ENCODE data around the gene DDAH1. TPM values are rescaled to one million over a fixed set of nuclear protein-coding genes. Genes with fewer than 3 reads are reported as not detected.

Gene DDAH1
- total and polyA plus RNA-seq, 9 donors = 3.3 to 32.3 (median 11.7) TPM

DNA sequence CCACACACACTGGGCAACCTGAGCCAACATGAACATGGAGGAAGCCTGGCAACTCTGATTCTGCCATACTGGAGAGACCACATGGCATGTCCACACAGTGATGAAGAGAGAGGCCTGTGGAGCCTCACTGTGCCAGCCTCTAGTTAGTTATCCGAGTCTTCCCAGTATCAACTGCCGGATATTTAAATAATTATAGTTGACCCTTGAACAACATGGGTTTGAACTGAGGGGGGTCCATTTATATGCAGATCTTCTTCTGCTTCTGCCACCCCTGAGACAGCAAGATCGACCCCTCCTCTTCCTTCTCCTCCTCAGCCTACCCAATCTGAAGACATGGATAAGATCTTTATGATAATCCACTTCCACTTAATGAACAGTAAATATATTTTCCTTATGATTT is 27.8 kb downstream of the DDAH1 start:
- no peak for TF ChIP-seq EP300 (IDR thresholded peaks at IDR 0.05)
- TF ChIP-seq, protein P1, sequence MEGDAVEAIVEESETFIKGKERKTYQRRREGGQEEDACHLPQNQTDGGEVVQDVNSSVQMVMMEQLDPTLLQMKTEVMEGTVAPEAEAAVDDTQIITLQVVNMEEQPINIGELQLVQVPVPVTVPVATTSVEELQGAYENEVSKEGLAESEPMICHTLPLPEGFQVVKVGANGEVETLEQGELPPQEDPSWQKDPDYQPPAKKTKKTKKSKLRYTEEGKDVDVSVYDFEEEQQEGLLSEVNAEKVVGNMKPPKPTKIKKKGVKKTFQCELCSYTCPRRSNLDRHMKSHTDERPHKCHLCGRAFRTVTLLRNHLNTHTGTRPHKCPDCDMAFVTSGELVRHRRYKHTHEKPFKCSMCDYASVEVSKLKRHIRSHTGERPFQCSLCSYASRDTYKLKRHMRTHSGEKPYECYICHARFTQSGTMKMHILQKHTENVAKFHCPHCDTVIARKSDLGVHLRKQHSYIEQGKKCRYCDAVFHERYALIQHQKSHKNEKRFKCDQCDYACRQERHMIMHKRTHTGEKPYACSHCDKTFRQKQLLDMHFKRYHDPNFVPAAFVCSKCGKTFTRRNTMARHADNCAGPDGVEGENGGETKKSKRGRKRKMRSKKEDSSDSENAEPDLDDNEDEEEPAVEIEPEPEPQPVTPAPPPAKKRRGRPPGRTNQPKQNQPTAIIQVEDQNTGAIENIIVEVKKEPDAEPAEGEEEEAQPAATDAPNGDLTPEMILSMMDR (IDR thresholded peaks at IDR 0.05) = no peak
- no peaks in the 10 kb centered on the region for H3K9me3 ChIP-seq

DNA sequence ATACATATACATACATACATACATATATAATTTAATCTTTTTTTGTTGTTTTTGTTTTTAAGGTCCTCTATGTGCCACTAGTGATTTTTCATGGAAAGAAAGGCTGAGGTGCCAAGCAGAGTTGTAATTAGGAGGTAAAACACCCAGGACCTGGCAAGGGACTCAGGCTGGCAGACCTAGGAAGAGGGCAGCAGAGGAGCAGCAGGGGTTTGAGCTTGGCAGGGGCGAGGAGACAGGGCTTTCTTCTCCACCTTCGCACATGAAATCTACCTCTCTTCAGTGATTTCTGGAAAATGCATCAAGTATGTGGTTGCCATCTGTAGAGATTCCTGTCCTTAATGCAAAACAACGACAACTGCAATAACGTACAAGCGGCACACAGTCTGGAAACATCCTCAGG is 31.9 kb downstream of the DDAH1 start:
- TF ChIP-seq EP300 (IDR thresholded peaks at IDR 0.05) = no peak
- no peak for TF ChIP-seq POLR2A (IDR thresholded peaks at IDR 0.05)
- TF ChIP-seq, protein P1 (IDR thresholded peaks at IDR 0.05) = no peak
- no peak for DNase-seq
- H3K27me3 ChIP-seq = no peaks in the 10 kb centered on the region
- H3K9me3 ChIP-seq = no peaks in the 10 kb centered on the region
- H3K4me1 ChIP-seq (ENCODE audit: insufficient read depth) = no peaks in the 10 kb centered on the region
- H3K27ac ChIP-seq = no peak overlapping the region
- no peak overlapping the region for H3K4me3 ChIP-seq
- intact Hi-C loops (cut with DNase I) = no loop called here
- H3K36me3 ChIP-seq = no peaks in the 10 kb centered on the region
- 83 to 98% (median 97%) methylated on average over 5 of the region's 5 CpGs for WGBS, 3 donors

More for the DNA sequence above, 27.8 kb downstream of the DDAH1 start:
- WGBS, 3 donors = 95 to 96% (median 96%) methylated on average over 3 of the region's 3 CpGs
- H3K4me1 ChIP-seq (ENCODE audit: insufficient read depth) = no peaks in the 10 kb centered on the region
- intact Hi-C loops (cut with DNase I) = no loop called here
- H3K27ac ChIP-seq = no peak overlapping the region
- no peaks in the 10 kb centered on the region for H3K36me3 ChIP-seq
- no peaks in the 10 kb centered on the region for H3K27me3 ChIP-seq
- H3K4me3 ChIP-seq = no peak overlapping the region
- no peak for DNase-seq

DNA sequence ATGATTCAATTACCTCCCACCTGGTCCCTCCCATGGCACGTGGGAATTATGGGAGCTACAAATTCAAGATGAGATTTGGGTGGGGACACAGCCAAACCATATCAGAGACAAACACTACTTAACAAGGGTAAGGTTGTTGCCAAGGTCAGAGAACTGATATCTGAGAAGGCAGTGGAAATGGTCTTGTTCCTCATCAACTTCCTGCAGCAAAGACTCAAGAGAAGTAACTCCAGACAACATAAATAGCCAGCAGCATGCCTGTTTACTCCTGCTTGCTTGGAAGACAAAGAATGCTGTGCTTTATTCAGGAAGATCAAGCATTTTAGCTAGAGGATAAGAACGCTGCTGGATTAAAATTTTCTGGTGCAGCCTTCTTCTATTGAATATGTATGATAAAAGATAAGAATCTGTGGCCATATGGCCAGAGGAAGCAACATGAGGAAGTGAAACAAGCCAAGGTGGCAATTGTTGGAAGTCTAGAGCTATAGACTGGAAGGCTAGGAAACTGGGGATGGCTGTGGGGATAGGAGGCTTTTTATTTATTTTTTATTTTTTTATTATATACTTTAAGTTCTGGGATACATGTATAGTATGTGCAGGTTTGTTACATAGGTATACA is 36.4 kb downstream of the DDAH1 start:
- H3K36me3 ChIP-seq = no peaks in the 10 kb centered on the region
- H3K9me3 ChIP-seq = no peaks in the 10 kb centered on the region
- H3K4me3 ChIP-seq = no peak overlapping the region
- no peak overlapping the region for H3K27ac ChIP-seq
- H3K4me1 ChIP-seq (ENCODE audit: insufficient read depth) = no peaks in the 10 kb centered on the region
- no peaks in the 10 kb centered on the region for H3K27me3 ChIP-seq
- TF ChIP-seq, protein P1 (IDR thresholded peaks at IDR 0.05) = no peak
- TF ChIP-seq POLR2A (IDR thresholded peaks at IDR 0.05) (no peak), EP300 (IDR thresholded peaks at IDR 0.05) (no peak)
- WGBS, 3 donors = 79 to 89% (median 80%) methylated on average over 2 of the region's 2 CpGs
- no peak for DNase-seq
- intact Hi-C loops (cut with DNase I) = no loop called here

DNA sequence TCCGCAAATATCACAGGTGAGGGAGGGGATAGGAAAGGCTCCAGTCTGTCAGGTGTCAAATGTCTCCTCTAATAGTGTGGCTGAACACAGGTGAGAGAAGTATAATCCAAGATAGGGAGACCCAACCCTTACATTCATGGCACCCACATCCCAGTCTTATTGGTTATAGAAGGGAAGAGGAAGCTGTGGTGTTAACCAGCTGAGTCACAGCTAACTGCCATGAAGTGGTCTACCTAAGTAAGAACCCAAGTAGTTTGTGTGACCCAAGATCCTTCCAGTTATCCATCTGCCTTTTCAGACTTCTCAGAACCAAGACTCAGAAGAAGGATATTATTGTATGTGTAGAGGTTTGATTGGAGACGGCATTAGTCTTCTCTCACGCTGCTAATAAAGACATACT is 37.1 kb downstream of the DDAH1 start:
- Histone ChIP-seq H3K4me3 (no peak overlapping the region), H3K9me3 (no peaks in the 10 kb centered on the region), H3K36me3 (no peaks in the 10 kb centered on the region), H3K27ac (no peak overlapping the region), H3K27me3 (no peaks in the 10 kb centered on the region), H3K4me1 (ENCODE audit: insufficient read depth) (no peaks in the 10 kb centered on the region)
- no peak for DNase-seq
- intact Hi-C loops (cut with DNase I) = no loop called here
- 95 to 98% (median 97%) methylated on average over 3 of the region's 3 CpGs for WGBS, 3 donors
- TF ChIP-seq, protein P1 (IDR thresholded peaks at IDR 0.05) = no peak
- no peak for TF ChIP-seq EP300 (IDR thresholded peaks at IDR 0.05)
- TF ChIP-seq POLR2A (IDR thresholded peaks at IDR 0.05) = no peak

Measured in ovary (tissue), 9 donors.